Measurements from ENCODE around the gene PDSS2. TPM values are rescaled to one million over a fixed set of nuclear protein-coding genes. Genes with fewer than 3 reads are reported as not detected.
"Not testable (repeated sequence)": the region's sequence is repeated elsewhere in the genome, so short reads cannot be mapped to it uniquely, and the experiment has no call there.

PDSS2 gene
- total RNA-seq, 4 donors from 2014 or later = 6.5 to 9.6 (median 8.8) TPM

GRCh38 chr6:107314531-107314939 lies 144.8 kb downstream of the PDSS2 start:
- ATAC-seq (ENCODE audit: low FRiP score) (no peak), DNase-seq (ENCODE audit: low spot score) (no peak)
- TF ChIP-seq CTCF (IDR thresholded peaks at IDR 0.05) = no peak

- TF ChIP-seq CTCF (IDR thresholded peaks at IDR 0.05) = no peak
- DNase-seq (ENCODE audit: low spot score) = no peak
These were observed 145.6 kb downstream of the PDSS2 start for GRCh38 chr6:107313776-107314175.

GRCh38 chr6:107310362-107310761 lies 149.0 kb downstream of the PDSS2 start:
- ATAC-seq (ENCODE audit: low FRiP score) (no peak), DNase-seq (ENCODE audit: low spot score) (no peak)
- no peak for TF ChIP-seq CTCF (IDR thresholded peaks at IDR 0.05)

More at GRCh38 chr6:107313776-107314175, 145.6 kb downstream of the PDSS2 start:
- no peak for ATAC-seq (ENCODE audit: low FRiP score)

GRCh38 chr6:107308677-107309076 lies 150.7 kb downstream of the PDSS2 start:
- ATAC-seq (ENCODE audit: low FRiP score) (no peak), DNase-seq (ENCODE audit: low spot score) (no peak)
- no peak for TF ChIP-seq CTCF (IDR thresholded peaks at IDR 0.05)

- ATAC-seq (ENCODE audit: low FRiP score); DNase-seq (ENCODE audit: low spot score): not testable (repeated sequence)
These were observed 153.4 kb downstream of the PDSS2 start for GRCh38 chr6:107305994-107306393.

GRCh38 chr6:107305391-107305790 lies 154.0 kb downstream of the PDSS2 start:
- TF ChIP-seq CTCF (IDR thresholded peaks at IDR 0.05) = no peak
- DNase-seq (ENCODE audit: low spot score) (no peak), ATAC-seq (ENCODE audit: low FRiP score) (no peak)

- ATAC-seq (ENCODE audit: low FRiP score) (no peak), DNase-seq (ENCODE audit: low spot score) (no peak)
- no peak for TF ChIP-seq CTCF (IDR thresholded peaks at IDR 0.05)
These were observed 154.8 kb downstream of the PDSS2 start for GRCh38 chr6:107304421-107305025.
